ENCODE results near the gene KLF16.

Gene KLF16

DNA sequence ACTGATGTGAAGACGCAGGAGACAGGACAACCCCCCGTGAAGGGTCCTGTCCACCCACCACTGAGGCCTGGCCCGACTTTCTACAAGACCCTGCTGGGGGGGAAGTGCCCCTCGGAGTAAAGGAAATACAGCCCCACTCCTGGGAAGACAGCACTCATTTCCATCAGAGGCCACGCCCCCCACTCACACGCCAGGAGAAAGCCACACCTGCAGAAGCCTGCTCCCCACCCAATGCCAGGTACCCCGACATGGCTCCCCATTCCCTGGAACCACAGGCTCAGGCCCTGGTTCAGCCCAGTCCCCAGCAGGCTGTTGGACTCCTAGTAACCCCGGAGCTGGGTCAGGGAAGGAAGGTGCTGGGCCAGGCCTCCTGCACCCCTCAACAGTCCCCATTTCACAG, 40.4 kb downstream of the KLF16 start:
- no peak for DNase-seq (ENCODE audit: low read depth in 2 of 2)

GRCh38 chr19:1822210-1822609, 41.2 kb downstream of the KLF16 start:
- no peak for DNase-seq (ENCODE audit: low read depth in 2 of 2)

- no peak for DNase-seq (ENCODE audit: low read depth in 2 of 2)
These were observed 43.8 kb downstream of the KLF16 start for GRCh38 chr19:1819341-1820255.

GRCh38 chr19:1818549-1819195, 44.7 kb downstream of the KLF16 start:
- no peak for DNase-seq (ENCODE audit: low read depth in 2 of 2)

GRCh38 chr19:1817553-1818179, 45.7 kb downstream of the KLF16 start:
- no peak for DNase-seq (ENCODE audit: low read depth in 2 of 2)

DNA sequence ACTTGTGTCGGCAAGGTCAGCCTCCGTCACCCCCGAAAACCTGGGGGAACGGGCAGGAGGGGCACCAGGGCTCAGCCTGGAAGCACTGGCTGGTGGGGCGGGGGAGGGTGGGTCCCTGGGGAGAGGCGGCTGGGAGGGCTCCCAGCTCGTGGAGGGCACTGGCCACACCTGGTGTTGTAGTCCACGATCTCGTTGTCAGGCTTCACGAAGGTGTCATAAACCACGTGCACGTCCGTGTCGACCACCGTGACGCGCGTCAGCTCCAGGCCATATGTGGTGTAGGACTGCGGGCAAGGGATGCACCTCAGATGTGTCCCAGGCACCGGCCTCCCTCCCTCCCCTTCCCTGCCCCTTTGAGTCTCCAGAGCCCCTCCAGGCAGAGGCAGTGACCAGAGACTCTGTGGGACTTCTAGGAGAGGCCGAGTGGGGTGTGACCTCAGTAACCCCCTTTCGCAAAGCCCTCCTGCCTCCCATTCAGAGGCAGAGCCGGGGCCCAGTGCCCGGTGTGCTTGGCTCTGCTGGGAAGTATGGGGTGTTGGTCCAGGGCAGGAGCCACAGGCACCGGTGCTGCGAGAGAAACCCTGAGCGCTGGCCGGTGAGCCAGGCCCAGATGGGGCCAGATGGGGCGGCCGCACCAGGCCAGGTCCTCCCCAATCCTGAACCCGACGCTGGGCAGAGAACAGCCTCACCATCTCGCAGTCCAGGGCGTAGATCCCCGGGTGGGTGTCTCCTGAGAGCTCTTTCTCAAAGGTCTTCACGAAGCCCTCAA, 46.7 kb downstream of the KLF16 start:
- DNase-seq (ENCODE audit: low read depth in 2 of 2), result no peak

- no peak for DNase-seq (ENCODE audit: low read depth in 2 of 2)
These were observed 47.5 kb downstream of the KLF16 start for GRCh38 chr19:1815605-1816529.

- no peak for DNase-seq (ENCODE audit: low read depth in 2 of 2)
These were observed 48.4 kb downstream of the KLF16 start for GRCh38 chr19:1814833-1815604.

DNA sequence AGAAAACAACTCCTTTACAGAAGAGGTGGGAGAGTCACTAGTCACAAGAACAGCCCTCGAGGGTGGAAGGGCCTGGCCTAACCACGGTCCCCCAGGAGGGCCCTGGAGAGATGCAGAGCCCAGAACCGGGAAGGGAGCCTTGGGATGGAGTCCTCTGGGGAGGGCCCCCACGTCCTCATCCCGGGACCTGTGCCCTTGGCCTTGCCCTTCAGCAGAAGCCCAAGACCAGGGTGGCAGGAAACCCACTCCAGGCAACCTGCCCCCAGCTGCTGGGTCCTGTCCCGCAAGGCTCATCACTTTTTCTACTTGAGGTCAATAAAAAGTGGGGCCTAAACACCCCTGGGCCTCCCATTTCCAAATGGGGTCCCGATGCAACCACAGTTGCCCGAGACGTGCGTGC, 49.0 kb downstream of the KLF16 start:
- DNase-seq (ENCODE audit: low read depth in 2 of 2), result no peak

DNA sequence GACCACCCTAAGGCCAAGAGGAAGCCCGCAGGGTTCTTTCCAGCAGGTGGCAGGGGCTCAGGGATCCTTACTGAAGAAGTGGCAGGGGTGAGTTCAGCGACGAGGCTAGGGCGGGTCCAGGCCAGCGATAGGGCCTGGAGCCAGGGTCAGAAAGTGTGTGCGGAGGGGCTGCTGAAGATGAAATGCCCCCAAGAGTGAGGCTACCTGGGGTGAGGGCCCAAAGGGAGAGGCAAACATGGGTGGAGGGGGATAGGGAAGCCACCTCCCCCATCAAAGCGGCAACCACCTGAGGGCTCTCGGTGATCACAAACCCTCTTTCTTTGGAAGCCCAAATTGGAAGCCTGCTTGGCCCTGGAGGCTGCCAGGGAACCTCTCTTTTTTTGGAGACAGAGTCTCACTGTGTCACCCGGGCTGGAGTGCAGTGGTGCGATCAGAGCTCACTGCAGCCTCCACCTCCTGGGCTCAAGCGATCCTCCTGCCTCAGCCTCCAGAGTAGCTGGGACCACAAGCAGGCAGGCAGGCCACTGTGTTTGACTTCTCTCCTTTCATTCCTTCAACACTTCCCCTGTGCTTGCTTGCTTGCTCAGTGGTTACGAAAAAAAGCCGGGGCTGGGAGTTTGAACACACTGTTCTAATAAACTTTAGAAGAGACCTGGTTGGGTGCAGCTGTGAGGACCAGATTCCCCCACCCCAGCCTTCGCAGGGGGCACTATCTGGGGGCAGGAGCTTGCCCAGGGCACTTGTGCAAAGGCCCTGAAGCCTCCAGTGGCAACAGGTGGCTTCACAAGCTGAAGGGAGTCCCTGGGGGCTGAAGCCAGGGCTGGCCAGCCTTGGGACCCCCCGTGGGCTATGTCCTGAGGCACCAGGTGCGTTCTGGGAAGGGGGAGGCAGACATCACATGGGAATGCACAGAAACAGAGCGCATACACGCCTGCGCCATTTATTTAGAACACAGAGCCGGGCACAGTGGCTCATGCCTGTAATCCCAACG, 49.9 kb downstream of the KLF16 start:
- DNase-seq (ENCODE audit: low read depth in 2 of 2), result no peak

DNA sequence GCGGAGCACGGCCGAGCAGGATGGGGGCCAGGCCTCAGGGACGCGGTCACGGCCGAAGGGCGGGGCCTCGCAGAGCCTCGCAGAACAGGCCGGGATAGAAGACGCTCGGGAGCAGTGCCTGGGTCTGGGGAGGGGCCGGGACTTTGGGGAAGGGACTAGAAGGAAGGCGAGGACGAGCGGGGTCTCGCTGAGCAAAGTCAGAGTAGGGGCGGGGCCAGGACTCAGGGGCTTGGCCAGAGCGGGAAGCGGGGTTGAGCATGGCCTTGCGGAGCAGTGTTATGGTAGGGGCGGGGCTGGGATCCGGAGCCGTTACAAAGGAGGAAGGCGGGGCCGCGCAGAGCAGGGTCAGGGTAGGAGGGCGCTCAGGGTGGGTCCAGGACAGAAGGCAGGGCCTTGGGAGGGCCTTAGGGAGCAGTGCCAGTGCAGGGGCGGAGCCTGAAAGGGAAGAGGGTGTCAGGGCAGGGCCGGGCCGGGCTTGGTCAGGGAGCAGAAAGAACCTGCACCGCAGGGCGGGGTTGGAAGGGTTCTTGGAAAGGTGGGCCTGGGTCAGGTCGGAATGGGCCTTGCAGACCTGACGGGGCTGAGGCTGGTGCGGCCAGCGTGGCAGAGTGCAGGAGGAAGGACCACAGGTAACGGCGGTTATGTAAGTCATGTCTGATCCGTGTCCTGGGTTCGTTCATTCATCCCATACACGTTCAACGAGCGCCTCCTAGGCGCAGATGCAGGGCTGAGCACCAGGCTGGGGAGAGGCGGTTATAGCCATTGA, 50.8 kb downstream of the KLF16 start:
- DNase-seq (ENCODE audit: low read depth in 2 of 2), result peak; percentile 78 to 85

DNA sequence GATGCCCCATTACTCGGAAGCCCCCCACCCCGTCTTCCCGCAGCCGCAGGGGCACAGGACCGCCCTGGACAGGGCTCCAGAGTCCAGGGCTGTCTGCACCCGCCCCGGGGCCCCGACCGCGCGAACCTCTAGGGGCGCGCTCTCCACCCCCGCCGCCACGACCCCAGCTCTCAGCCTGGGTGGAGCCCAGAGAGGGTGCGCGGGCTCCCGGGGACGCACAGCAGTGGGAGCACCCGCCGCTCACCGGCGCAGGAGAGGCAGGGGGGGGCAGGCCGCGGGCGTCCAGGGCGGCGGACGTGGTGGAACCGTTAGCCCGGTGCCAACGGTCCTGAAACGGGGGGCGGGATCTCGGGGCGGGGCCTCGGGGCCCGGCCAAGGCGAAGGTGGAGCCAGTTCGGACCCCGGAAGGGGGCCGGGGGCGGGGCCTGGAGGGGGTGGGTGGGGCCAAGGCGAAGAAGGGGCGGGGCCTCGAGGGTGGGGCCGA, 51.4 kb downstream of the KLF16 start, which contains the start of gene ATP8B3:
Gene ATP8B3 (minus strand): TSS at position 335 of the 484 bp plus-strand sequence. CDS start 540 bp downstream, outside the sequence.
- peak; percentile 38 to 68 for DNase-seq (ENCODE audit: low read depth in 2 of 2)

DNA sequence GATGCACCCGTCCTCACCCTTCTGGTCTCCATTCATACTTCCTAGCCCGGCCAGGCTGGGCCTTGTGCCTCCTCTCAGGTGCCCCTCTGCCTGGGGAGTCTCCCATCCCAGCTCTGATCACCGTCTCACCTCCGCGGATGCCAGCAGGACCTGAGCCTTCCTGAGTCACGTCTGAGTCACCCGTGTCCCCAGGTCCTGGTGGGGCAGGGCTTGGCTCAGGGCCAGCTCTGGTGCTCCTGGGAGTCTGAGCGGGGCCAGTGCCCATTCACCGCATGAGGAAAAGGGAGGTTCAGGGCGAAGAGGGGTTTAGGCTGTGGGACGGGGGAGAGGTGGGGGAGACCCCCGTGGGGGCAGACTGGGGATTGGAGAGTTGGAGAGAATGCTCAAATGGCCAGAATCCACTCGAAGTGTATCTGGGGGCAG, 51.9 kb downstream of the KLF16 start:
- DNase-seq (ENCODE audit: low read depth in 2 of 2), result peak; percentile 24 to 31

DNA sequence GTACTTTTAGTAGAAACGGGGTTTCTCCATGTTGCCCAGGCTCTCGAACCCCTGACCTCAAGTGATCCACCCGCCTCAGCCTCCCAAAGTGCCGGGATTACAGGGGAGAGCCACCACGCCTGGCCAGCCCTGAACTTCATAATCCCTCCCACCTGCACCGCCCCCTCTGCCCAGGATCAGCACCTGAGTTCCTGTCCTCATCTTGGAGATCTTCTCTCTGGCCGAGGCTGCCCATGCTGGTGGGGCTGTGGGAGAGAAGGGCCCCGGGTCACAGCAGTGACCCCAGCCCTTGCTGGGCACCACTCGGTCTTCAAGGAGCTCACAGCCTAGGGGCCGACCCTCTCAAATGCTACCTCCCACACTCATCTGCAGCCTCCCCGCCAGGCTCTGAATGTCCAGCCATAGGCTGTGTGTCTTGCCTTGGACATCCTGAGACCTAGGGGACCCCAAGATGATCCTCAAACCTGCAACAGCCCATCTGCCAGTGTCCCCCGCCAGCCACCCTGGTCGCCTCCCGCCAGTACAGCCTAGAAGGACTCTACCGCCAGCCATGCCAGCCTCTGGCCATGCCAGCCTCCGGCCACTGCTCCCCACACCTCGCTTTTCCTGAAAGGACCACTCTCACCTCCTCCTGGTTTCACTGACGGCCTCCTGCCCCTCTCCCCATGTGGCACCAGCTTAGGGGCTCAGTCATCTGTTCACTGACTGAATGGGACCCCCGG, 52.8 kb downstream of the KLF16 start:
- no peak for DNase-seq (ENCODE audit: low read depth in 2 of 2)

DNA sequence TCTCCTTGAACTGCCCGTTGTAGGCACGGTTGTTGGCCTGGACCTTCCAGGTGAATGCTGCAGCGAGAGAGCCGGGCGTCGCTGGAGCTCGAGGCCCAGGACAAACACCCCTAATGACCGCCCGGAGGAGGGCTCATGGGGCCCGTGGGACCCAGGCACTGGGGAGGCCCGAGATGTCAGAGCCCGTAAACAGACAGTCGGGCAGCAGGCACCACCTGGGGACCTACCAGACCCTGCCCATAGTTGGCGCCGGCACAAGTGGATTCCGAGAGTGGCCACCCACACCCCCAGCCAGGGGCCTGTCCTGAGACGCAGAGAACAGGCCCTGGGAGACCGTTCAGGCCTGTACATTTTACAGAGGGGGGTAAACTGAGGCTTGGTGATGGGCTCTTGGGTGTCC, 53.7 kb downstream of the KLF16 start:
- DNase-seq (ENCODE audit: low read depth in 2 of 2), result no peak

DNA sequence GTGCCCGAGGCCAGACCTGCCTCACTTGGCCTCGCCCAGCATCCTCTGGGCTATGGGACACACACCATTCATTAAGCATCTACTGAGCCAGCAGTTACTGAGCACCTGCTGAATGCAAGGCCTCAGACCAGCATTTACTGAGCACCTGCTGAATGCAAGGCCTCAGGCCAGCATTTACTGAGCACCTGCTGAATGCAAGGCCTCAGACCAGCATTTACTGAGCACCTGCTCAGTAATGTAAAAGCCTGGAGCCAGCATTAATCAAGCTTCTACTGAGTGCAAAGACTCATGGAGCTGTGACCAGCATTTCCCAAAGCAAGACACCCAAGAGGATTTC, 55.0 kb downstream of the KLF16 start:
- no peak for DNase-seq (ENCODE audit: low read depth in 2 of 2)

Measured in stimulated activated CD8-positive, alpha-beta memory T cell treated with anti-CD3 and anti-CD28 coated beads, Interleukin-15, amount 100 ng/mL, for 48 hours (primary cell).